ENCODE data around the gene UNK.

The UNK gene

GRCh38 chr17:75813081-75814020 lies 28.7 kb downstream of the UNK start:
- 96 to 97% methylated on average over 24 of the region's 24 CpGs for WGBS, 2 experiments
- peaks cover 68% of the 10 kb centered on the region for H3K36me3 ChIP-seq (ENCODE audit: control insufficient read depth, insufficient read depth, low read length)
- no peaks in the 10 kb centered on the region for H3K4me1 ChIP-seq (ENCODE audit: control insufficient read depth, insufficient read depth, low read length)
- no peaks in the 10 kb centered on the region for H3K27me3 ChIP-seq (ENCODE audit: control insufficient read depth, insufficient read depth, low read length, poor library complexity, severe bottlenecking)
- H3K9me3 ChIP-seq (ENCODE audit: control insufficient read depth, low read length): no peaks in the 10 kb centered on the region
- no peak overlapping the region for H3K4me3 ChIP-seq (ENCODE audit: insufficient read depth, low read depth, low read length)
- H3K27ac ChIP-seq (ENCODE audit: insufficient read depth, low read depth, low read length, poor library complexity, severe bottlenecking): no peak overlapping the region

- Histone ChIP-seq H3K27me3 (ENCODE audit: control insufficient read depth, insufficient read depth, low read length, poor library complexity, severe bottlenecking) (no peaks in the 10 kb centered on the region), H3K36me3 (ENCODE audit: control insufficient read depth, insufficient read depth, low read length) (peaks cover 74% of the 10 kb centered on the region), H3K4me3 (ENCODE audit: insufficient read depth, low read depth, low read length) (no peak overlapping the region), H3K9me3 (ENCODE audit: control insufficient read depth, low read length) (no peaks in the 10 kb centered on the region), H3K4me1 (ENCODE audit: control insufficient read depth, insufficient read depth, low read length) (no peaks in the 10 kb centered on the region), H3K27ac (ENCODE audit: insufficient read depth, low read depth, low read length, poor library complexity, severe bottlenecking) (no peak overlapping the region)
- 95% methylated on average over 6 of the region's 6 CpGs for WGBS, 2 experiments
These were observed 29.4 kb downstream of the UNK start for GRCh38 chr17:75814021-75814395.

GRCh38 chr17:75814900-75815373 lies 30.3 kb downstream of the UNK start:
- 94 to 96% methylated on average over 13 of the region's 13 CpGs for WGBS, 2 experiments
- Histone ChIP-seq H3K4me1 (ENCODE audit: control insufficient read depth, insufficient read depth, low read length) (no peaks in the 10 kb centered on the region), H3K36me3 (ENCODE audit: control insufficient read depth, insufficient read depth, low read length) (peaks cover 77% of the 10 kb centered on the region), H3K27ac (ENCODE audit: insufficient read depth, low read depth, low read length, poor library complexity, severe bottlenecking) (peak overlapping the region; percentile 36), H3K4me3 (ENCODE audit: insufficient read depth, low read depth, low read length) (no peak overlapping the region), H3K9me3 (ENCODE audit: control insufficient read depth, low read length) (no peaks in the 10 kb centered on the region), H3K27me3 (ENCODE audit: control insufficient read depth, insufficient read depth, low read length, poor library complexity, severe bottlenecking) (no peaks in the 10 kb centered on the region)

- peaks cover 82% of the 10 kb centered on the region for H3K36me3 ChIP-seq (ENCODE audit: control insufficient read depth, insufficient read depth, low read length)
- H3K27ac ChIP-seq (ENCODE audit: insufficient read depth, low read depth, low read length, poor library complexity, severe bottlenecking): no peak overlapping the region
- H3K27me3 ChIP-seq (ENCODE audit: control insufficient read depth, insufficient read depth, low read length, poor library complexity, severe bottlenecking): no peaks in the 10 kb centered on the region
- no peaks in the 10 kb centered on the region for H3K9me3 ChIP-seq (ENCODE audit: control insufficient read depth, low read length)
- 97 to 99% methylated on average over 3 of the region's 3 CpGs for WGBS, 2 experiments
- no peak overlapping the region for H3K4me3 ChIP-seq (ENCODE audit: insufficient read depth, low read depth, low read length)
- no peaks in the 10 kb centered on the region for H3K4me1 ChIP-seq (ENCODE audit: control insufficient read depth, insufficient read depth, low read length)
These were observed 30.8 kb downstream of the UNK start for GRCh38 chr17:75815399-75815798.

GRCh38 chr17:75816693-75817092 lies 32.1 kb downstream of the UNK start:
- Histone ChIP-seq H3K27me3 (ENCODE audit: control insufficient read depth, insufficient read depth, low read length, poor library complexity, severe bottlenecking) (no peaks in the 10 kb centered on the region), H3K4me3 (ENCODE audit: insufficient read depth, low read depth, low read length) (no peak overlapping the region), H3K9me3 (ENCODE audit: control insufficient read depth, low read length) (no peaks in the 10 kb centered on the region), H3K27ac (ENCODE audit: insufficient read depth, low read depth, low read length, poor library complexity, severe bottlenecking) (no peak overlapping the region), H3K36me3 (ENCODE audit: control insufficient read depth, insufficient read depth, low read length) (peaks cover 80% of the 10 kb centered on the region), H3K4me1 (ENCODE audit: control insufficient read depth, insufficient read depth, low read length) (no peaks in the 10 kb centered on the region)
- WGBS, 2 experiments: 91 to 92% methylated on average over 9 of the region's 9 CpGs

GRCh38 chr17:75817571-75817970 lies 33.0 kb downstream of the UNK start:
- H3K36me3 ChIP-seq (ENCODE audit: control insufficient read depth, insufficient read depth, low read length): peaks cover 82% of the 10 kb centered on the region
- H3K27ac ChIP-seq (ENCODE audit: insufficient read depth, low read depth, low read length, poor library complexity, severe bottlenecking): no peak overlapping the region
- H3K4me3 ChIP-seq (ENCODE audit: insufficient read depth, low read depth, low read length): no peak overlapping the region
- H3K9me3 ChIP-seq (ENCODE audit: control insufficient read depth, low read length): no peaks in the 10 kb centered on the region
- 93 to 96% methylated on average over 6 of the region's 6 CpGs for WGBS, 2 experiments
- H3K27me3 ChIP-seq (ENCODE audit: control insufficient read depth, insufficient read depth, low read length, poor library complexity, severe bottlenecking): no peaks in the 10 kb centered on the region
- no peaks in the 10 kb centered on the region for H3K4me1 ChIP-seq (ENCODE audit: control insufficient read depth, insufficient read depth, low read length)

- Histone ChIP-seq H3K4me3 (ENCODE audit: insufficient read depth, low read depth, low read length) (no peak overlapping the region), H3K27me3 (ENCODE audit: control insufficient read depth, insufficient read depth, low read length, poor library complexity, severe bottlenecking) (no peaks in the 10 kb centered on the region), H3K36me3 (ENCODE audit: control insufficient read depth, insufficient read depth, low read length) (peaks cover 81% of the 10 kb centered on the region), H3K9me3 (ENCODE audit: control insufficient read depth, low read length) (no peaks in the 10 kb centered on the region), H3K4me1 (ENCODE audit: control insufficient read depth, insufficient read depth, low read length) (no peaks in the 10 kb centered on the region), H3K27ac (ENCODE audit: insufficient read depth, low read depth, low read length, poor library complexity, severe bottlenecking) (no peak overlapping the region)
- 96% methylated on average over 16 of the region's 16 CpGs for WGBS, 2 experiments
These were observed 33.8 kb downstream of the UNK start for GRCh38 chr17:75818326-75818885.

GRCh38 chr17:75819116-75819515 lies 34.5 kb downstream of the UNK start:
- Histone ChIP-seq H3K4me1 (ENCODE audit: control insufficient read depth, insufficient read depth, low read length) (no peaks in the 10 kb centered on the region), H3K27ac (ENCODE audit: insufficient read depth, low read depth, low read length, poor library complexity, severe bottlenecking) (no peak overlapping the region), H3K27me3 (ENCODE audit: control insufficient read depth, insufficient read depth, low read length, poor library complexity, severe bottlenecking) (no peaks in the 10 kb centered on the region), H3K9me3 (ENCODE audit: control insufficient read depth, low read length) (no peaks in the 10 kb centered on the region), H3K4me3 (ENCODE audit: insufficient read depth, low read depth, low read length) (no peak overlapping the region), H3K36me3 (ENCODE audit: control insufficient read depth, insufficient read depth, low read length) (peaks cover 84% of the 10 kb centered on the region)
- 95 to 98% methylated on average over 7 of the region's 7 CpGs for WGBS, 2 experiments

- WGBS, 2 experiments: 95 to 96% methylated on average over 16 of the region's 16 CpGs
- no peak overlapping the region for H3K27ac ChIP-seq (ENCODE audit: insufficient read depth, low read depth, low read length, poor library complexity, severe bottlenecking)
- H3K4me3 ChIP-seq (ENCODE audit: insufficient read depth, low read depth, low read length): no peak overlapping the region
- H3K27me3 ChIP-seq (ENCODE audit: control insufficient read depth, insufficient read depth, low read length, poor library complexity, severe bottlenecking): no peaks in the 10 kb centered on the region
- H3K4me1 ChIP-seq (ENCODE audit: control insufficient read depth, insufficient read depth, low read length): no peaks in the 10 kb centered on the region
- peaks cover 83% of the 10 kb centered on the region for H3K36me3 ChIP-seq (ENCODE audit: control insufficient read depth, insufficient read depth, low read length)
- no peaks in the 10 kb centered on the region for H3K9me3 ChIP-seq (ENCODE audit: control insufficient read depth, low read length)
These were observed 35.1 kb downstream of the UNK start for GRCh38 chr17:75819678-75820077.

Data from ectodermal cell (in vitro differentiated cells).